Measurements from ENCODE around the gene FBLN2.

GRCh38 chr3:13550423-13550690 is 1.4 kb downstream of the FBLN2 start:
- TF ChIP-seq CTCF (IDR thresholded peaks at IDR 0.05) (no peak), POLR2A (IDR thresholded peaks at IDR 0.05) (no peak)

Measured in vagina (tissue), 2 donors.